Fibroblast of skin of abdomen (primary cell): ENCODE results near the gene JPH3.
"Not testable (repeated sequence)": the region's sequence is repeated elsewhere in the genome, so short reads cannot be mapped to it uniquely, and the experiment has no call there.

Source experiments
- DNase-seq: peaks from one replicate; pipeline ENCODE4 v3.0.0-alpha.2; 2013

JPH3 gene

GRCh38 chr16:87720446-87720845, 118.1 kb downstream of the JPH3 start:
- no peak for DNase-seq

- DNase-seq = no peak
Observed at GRCh38 chr16:87721622-87722585, 119.6 kb downstream of the JPH3 start.

- DNase-seq = no peak
Observed at GRCh38 chr16:87722590-87723225, 120.4 kb downstream of the JPH3 start.

- peak; percentile 81 for DNase-seq
Observed at GRCh38 chr16:87723226-87723623, 120.9 kb downstream of the JPH3 start.

GRCh38 chr16:87724490-87725291, 122.4 kb downstream of the JPH3 start:
- DNase-seq = no peak

GRCh38 chr16:87725596-87726235, 123.4 kb downstream of the JPH3 start:
- DNase-seq = peak; percentile 69

GRCh38 chr16:87726577-87726976, 124.3 kb downstream of the JPH3 start:
- not testable (repeated sequence) for DNase-seq

- DNase-seq = no peak
Observed at GRCh38 chr16:87727346-87727745, 125.0 kb downstream of the JPH3 start.

- peak; percentile 28 for DNase-seq
Observed at GRCh38 chr16:87728026-87728425, 125.7 kb downstream of the JPH3 start.

GRCh38 chr16:87729266-87729954, 127.1 kb downstream of the JPH3 start:
- no peak for DNase-seq

GRCh38 chr16:87731607-87732006, 129.3 kb downstream of the JPH3 start:
- no peak for DNase-seq

GRCh38 chr16:87733190-87733589, 130.9 kb downstream of the JPH3 start:
- no peak for DNase-seq

GRCh38 chr16:87734644-87735043, 132.3 kb downstream of the JPH3 start:
- DNase-seq = no peak

GRCh38 chr16:87735270-87736007, 133.1 kb downstream of the JPH3 start:
- no peak for DNase-seq

GRCh38 chr16:87736008-87736382, 133.7 kb downstream of the JPH3 start:
- no peak for DNase-seq

GRCh38 chr16:87739801-87740200, 137.5 kb downstream of the JPH3 start:
- no peak for DNase-seq

- DNase-seq = peak; percentile 66
Observed at GRCh38 chr16:87740441-87740840, 138.1 kb downstream of the JPH3 start.

GRCh38 chr16:87740909-87741424, 138.7 kb downstream of the JPH3 start:
- DNase-seq = peak; percentile 8

GRCh38 chr16:87741700-87742415, 139.6 kb downstream of the JPH3 start:
- DNase-seq = no peak
